HG03280 (cell line): ENCODE measurements around the gene BAIAP2L2.
"Not testable (repeated sequence)": the region's sequence is repeated elsewhere in the genome, so short reads cannot be mapped to it uniquely, and the experiment has no call there.

Experiments
- ATAC-seq: cut with Tn5 transposase; IDR thresholded peaks from one replicate; pipeline ENCODE4 v1.9.1; 2021; ENCODE audit warnings: mild to moderate bottlenecking, moderate library complexity; ENCODE audit not compliant: unreplicated experiment

Gene BAIAP2L2

DNA sequence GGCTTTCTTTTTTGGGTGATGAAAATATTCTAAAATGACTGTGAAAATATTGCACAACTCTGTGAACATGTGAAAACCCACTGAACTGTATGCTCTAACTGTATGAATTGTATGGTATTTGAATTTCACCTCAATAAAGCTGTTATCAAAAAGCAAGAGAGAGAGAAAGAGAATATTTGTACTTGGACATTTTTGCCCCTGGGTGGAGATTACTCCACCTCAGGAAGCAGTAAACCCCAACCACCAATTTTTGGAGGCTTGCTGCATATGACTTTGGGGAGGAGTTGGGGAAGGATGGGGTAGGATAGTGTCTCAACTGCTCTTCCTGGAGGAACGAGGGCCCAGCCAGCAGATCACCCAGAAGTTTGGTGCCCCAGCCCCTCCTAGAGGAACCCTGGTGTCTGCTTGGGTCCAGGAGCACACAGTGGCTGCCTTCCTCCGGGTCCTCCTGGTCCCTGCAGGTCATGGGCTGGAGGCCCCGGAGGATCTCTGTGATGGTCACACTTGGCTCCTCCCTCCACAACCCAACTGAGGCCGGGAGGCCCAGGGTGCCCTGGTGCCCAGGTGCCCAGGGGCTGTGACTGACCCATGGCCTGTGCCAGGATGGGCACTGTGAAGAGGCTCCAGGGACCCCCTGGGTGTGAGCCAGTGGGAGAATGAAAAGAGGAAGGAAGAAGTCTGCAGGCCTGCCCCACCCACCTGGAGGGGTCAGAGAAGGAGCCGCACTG, 68.6 kb downstream of the BAIAP2L2 start:
- no peak for ATAC-seq

DNA sequence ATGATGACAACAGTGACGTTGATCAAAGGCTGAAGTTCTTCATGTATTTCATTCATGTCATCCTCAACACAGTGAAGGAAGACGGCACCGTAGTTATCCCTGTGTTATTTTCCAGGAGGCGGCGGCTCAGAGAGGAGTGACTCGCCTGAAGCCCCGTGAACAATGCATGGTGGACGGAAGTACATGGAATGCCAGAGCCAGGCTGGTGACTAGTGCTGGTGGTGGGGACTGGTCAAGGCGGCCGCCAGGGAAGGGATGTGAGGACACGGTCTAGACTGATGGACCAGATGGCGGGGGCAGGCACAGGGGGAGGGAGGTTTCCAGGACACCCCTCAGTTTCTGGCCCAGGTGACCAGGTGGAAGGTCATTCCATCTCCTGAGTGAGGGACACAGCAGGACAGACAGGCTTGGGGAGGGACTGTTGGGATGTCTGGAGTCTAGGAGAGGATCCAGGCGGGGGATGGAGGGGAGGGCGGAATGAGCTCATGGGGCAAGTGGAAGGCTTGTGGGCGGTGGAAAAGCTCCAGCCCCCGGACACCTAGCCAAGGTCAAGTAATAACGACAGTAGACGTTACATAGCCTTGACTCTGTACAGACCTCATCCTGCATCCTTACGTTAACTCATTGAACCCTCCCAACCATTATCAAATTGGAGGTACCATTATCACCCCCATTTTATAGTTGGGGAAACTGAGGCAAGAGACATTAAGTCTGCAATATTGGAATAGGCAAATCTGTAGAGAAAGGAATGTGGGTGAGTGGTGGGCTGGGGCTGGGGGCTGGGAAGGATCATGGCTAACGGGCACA, 69.3 kb downstream of the BAIAP2L2 start:
- no peak for ATAC-seq

DNA sequence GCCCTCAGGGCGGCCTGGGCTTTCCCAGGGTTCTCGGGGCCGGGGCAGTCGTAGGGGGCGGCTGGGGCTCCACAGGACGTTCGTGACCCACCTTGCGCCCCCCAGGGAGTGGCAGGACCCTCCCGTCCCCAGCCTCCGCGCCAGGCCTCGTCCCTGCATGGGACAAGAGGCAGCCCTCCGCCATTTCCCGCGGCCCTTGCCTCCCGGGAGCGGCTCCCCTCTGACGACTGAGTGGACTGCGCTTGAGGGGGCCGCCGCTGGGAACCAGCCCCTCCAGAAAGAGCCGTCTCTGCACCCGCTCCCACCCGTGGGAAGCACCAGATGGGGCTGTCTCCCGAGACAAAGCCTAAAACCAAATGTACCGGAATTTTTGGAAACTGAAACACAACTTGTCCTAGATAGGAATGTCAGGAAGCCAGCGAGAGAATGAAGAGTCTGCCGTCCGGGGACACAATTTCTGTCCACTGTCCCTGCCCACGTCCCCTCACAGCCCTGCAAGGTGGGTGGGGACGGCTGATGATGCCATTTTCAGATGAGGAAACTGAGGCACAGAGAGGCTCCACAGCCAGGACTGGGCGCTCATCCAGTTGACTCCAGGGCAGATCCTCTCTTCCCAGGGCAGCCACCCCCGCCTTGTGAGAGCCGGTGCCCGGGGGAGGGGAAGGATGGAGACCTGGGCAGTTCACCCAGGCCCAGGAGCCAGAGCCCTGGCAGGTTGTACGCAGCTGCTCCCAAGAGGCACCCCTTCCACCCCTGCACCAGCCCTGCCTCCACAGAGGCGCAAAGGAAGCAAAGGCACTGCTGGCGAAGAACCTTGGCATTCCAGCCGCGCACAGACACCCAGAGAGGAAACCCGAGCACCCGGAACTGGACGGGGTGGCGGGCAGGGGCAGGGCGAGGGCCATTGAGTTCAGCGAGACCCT, 71.3 kb downstream of the BAIAP2L2 start:
- no peak for ATAC-seq

DNA sequence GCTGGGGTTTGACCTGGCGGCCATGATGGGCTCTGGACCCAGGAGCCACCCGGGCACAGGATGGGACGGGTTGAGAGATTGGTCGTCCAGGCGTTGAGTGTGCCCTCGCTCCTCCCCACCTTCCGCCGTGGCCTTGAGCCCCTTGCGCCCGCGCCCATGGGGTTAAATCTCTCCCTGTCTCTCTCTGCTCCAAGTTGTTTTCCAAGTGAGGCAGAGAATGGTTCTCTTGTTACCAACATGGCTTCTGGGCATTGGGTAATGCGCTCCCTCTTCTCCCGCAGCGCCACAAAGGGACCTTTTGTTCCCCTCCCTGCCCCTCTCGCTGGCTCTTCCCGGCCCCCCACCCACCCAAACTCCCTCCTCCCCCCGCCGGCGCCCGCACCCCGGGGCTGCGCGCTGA, 72.1 kb downstream of the BAIAP2L2 start:
- ATAC-seq = no peak

DNA sequence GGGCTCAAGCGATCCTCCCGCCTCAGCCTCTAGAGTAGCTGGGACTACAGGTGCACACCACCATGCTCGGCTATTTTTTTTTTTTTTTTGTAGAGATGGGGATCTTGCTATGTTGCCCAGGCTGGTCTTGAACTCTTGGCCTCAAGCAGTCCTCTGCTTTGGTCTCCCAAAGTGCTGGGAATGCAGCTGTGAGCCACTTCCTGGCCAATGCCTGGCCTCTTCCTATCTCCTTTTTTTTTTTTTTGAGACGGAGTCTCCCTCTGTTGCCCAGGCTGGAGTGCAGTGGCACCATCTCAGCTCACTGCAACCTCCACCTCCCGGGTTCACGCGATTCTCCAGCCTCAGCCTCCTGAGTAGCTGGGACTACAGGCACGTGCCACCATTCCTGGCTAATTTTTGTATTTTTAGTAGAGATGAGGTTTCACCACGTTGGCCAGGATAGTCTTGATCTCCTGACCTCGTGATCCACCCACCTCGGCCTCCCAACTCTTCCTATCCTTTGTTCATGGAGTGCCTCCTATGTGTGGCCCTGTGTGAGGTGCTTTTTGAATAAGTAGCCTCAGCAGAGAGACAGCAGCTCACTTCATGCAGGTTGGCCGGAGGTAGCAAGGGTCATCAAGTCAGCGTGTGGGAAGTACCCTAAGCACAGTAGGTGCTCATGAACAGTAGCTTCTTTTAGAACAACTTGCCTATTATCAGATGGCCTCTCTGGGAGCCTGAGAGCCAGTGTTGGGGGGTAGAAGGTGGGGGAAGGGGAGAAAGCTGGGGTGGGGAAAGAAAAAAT, 72.9 kb downstream of the BAIAP2L2 start:
- not testable (repeated sequence) for ATAC-seq

DNA sequence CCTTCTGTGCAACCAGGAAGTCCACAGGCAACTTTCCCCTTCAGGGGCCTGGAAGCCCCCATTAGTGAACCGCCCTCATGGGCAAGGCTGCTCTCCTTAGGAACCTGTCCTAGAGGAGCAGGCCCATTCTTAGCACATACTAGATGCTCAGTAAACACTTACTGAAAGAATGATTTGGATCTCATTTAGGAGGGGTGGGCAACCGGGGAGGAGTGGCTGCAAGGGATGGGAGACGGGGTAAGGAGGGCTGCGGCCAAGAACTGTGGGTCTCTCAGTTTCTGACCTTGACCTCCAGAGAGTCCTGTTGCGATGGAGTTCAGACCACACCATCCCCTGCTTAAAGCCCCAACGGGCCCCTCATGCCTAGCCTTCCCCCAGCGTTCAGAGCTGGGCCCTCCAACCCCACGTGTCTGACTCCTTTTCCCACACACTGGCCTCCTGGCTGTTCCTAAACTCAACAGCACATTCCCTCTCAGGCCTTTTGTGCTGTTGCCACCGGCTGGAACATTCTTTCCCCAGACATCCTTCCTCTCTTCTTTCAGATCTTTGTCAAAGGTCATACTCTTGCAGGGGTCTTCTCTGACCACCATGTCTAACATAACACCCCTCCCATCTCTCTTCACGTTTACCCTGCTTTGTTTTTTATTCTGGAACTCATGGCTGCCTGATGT, 74.0 kb downstream of the BAIAP2L2 start:
- ATAC-seq = no peak

DNA sequence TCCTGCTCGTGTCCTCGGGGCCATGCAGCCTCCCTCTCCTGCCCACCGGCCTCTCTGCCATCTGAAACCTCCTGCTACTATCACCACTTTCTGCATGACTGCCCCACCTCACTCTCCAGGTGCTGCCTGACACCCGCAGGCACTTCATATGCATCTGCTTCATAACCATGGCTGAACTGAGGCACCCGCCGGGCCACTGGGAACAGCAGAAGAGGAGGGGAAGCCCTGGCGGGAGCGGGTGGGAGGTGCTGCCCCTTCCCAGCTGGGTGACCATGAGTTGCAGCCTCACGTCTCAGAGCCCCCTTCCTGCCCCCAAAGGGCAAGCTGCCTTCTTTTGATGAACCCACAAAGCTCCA, 75.0 kb downstream of the BAIAP2L2 start:
- no peak for ATAC-seq
